Nucleus accumbens (tissue), 56 donors: Measurements from ENCODE around the gene TMOD1.

Source experiments
- DNase-seq, 56 donors: peaks; one replicate each; lab custom pipeline; 2025; lab: John Stamatoyannopoulos, UW

TMOD1 gene

GRCh38 chr9:97625620-97626019 lies 124.2 kb downstream of the TMOD1 start:
- DNase-seq, result no peak

DNA sequence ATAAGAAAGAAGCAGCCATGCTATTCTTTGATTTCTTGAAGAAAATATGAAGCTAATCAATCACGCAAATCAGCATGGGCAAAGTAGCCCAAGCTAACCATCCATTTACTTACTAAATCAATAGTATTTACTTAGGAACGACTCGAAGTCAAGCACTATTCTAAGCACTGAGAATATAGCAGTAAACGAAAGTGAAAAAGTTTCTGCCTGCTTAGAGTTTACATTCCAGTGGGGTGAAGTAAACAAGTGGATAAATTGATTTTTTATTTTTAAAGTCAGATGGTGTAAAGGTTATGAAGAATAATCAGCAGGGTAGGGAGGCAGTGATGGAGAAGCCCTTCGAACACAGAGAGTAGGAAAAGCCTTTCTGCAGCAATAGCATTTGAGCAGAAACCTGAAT lies 126.2 kb downstream of the TMOD1 start:
- DNase-seq, result no peak

DNA sequence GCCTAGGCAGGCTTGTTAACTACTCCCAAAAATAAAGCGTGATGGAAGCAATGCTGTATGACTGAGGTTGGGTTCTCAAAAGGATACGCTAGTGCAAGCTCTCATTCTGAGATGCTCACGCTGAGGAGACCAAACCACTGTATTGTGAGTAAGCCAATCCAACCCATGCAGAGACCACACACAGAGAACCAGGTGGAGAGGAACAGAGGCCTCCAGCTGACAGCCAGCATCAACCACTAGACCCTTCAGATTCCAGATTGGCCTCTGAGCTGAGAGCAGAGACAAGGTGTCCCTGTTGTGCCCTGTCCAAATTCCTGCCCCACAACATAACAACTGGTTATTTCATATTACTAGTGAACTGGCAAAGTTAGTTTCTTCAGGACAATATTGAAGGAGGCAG lies 127.2 kb downstream of the TMOD1 start:
- no peak for DNase-seq

DNA sequence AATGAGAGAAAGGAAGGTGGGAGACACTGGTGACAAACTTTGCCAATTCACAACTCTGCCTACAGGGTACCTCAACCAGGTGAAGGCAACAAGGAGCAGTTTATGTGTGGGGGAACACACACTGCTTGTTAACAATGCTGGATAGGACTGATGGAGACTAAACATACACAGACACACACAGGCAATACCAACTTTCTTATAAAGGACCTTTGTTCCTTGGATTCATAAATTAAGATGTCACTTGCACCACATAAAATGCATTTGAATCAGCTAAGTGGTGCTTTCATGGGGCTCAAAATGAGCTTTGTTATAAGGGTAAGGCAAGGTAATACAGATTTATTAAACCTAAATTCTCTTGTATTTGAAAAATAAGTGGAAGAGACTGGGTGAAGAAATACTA lies 127.7 kb downstream of the TMOD1 start:
- no peak for DNase-seq

GRCh38 chr9:97630591-97630990 lies 129.1 kb downstream of the TMOD1 start:
- no peak for DNase-seq

DNA sequence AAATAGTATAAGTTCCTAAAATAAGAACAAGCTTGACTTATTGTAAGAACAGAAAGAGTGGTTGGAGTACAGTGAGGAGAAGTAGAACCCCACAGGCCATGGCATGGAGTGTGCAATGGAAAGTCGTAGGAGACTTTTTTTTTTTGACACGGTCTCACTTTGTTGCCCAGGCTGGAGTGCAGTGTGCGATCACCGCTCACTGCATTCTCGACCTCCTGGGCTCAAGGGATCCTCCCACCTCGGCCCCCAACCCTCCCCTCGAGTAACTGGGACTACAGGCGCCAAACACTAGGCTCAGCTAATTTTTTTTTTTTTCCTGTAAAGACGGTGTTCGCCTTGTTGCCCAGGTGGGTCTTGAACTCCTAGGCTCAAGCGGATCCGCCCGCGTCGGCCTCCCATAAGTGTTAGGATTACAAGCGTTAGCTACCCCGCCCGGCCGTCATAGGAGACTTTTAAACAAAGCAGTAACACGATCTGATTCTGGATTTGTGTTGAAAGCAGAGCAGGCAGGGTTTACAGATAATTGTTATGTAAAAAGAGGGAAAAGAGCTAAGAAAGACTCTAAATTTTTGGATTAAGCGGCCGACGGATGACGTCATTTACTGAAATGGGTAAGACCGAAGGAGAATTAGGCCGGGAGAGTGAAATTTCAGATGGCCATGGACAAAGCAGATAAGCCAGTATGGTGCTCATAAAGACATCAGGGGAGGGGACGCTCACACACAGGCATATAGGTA lies 130.9 kb downstream of the TMOD1 start:
- peak in 17 of 56 donors; percentile 1 to 75 (median 40) for DNase-seq

GRCh38 chr9:97632985-97633858 lies 131.8 kb downstream of the TMOD1 start, which contains the start of the genes NCBP1 and TSTD2:
Gene NCBP1 (plus strand): TSS chr9:97633821. CDS start chr9:97633882, 61 bp downstream.
Gene TSTD2 (minus strand): TSS chr9:97633368. CDS start chr9:97627562, 5,806 bp downstream.
- DNase-seq, result peak; percentile 82 to 100 (median 96)

- DNase-seq, result no peak
These were observed 132.5 kb downstream of the TMOD1 start for GRCh38 chr9:97633859-97634490.

- no peak for DNase-seq
These were observed 133.6 kb downstream of the TMOD1 start for GRCh38 chr9:97635026-97635425.

- no peak for DNase-seq
These were observed 135.4 kb downstream of the TMOD1 start for GRCh38 chr9:97636903-97637302.

DNA sequence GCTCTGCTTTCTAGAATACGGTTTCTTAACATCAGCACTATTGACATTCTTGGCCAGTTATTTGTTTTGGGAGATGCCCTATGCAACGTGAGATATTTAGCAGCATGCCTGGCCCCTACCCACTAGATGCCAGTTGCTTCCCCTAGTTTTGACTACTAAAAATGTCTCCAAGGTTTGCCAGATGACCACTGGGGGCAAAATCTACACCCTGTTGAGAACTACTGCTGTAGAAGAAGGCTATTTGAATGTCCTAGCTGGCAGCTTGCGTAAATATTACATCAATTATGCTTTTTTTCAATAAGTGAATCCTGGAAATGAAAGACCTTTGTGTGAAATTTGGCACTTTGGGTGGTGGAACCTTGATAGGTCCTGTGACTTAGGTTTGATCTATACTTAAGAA lies 137.2 kb downstream of the TMOD1 start:
- DNase-seq, result no peak

GRCh38 chr9:97640325-97640724 lies 138.9 kb downstream of the TMOD1 start:
- peak in 1 of 56 donors; percentile 4 for DNase-seq

GRCh38 chr9:97645720-97646119 lies 144.3 kb downstream of the TMOD1 start:
- DNase-seq, result no peak

GRCh38 chr9:97647996-97648395 lies 146.5 kb downstream of the TMOD1 start:
- DNase-seq, result no peak
